ENCODE results near the gene SH3BGRL3. TPM values are rescaled to one million over a fixed set of nuclear protein-coding genes. Genes with fewer than 3 reads are reported as not detected.

SH3BGRL3 gene
- total and polyA plus RNA-seq, 4 donors, result 17.2 to 437 (median 333) TPM

DNA sequence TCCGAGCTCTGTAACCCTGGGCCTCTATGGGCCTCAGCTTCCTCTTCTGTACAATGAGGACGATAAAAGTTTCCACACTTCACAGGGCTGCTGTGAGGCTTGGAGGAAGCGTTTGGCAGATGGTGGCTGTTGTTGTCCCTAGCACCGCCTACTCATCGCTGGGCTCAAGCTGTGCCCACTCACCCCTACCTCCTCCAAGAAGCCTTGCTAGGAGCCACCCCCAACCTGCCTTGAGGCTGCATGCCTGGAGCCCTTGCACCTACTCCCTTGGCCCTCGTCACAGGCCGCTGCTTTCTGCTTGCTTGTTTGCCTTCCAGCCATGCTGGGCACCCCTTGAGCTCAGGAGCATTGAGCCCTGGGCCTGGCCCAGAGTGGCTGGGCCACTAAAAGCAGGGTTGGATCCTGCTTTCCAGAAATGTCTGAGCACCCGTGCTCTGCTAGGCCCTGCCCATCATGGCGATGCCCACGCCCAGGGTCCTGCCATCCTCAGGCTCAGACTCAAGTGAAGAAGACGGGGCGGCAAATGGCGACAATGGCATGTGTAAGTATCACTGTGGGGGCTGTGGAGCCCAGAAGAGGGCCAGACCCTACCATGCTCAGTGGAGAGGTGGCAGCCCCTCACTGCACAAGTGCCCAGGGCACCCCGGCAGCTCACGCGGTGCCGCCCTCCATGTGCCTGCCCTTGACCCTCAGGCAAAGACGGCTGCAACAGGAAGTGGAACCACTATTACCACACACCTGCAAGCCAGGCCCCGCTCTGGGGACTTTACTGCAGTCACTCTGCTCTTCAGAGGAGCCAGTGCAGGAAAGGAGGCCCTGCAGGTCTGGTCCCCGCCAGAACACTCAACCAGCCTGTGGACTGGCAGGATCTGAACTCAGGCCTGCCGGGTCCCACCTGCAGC lies 9.5 kb downstream of the SH3BGRL3 start:
- ATAC-seq (ENCODE audit: insufficient read depth, low FRiP score), result no peak
- TF ChIP-seq, protein P1, sequence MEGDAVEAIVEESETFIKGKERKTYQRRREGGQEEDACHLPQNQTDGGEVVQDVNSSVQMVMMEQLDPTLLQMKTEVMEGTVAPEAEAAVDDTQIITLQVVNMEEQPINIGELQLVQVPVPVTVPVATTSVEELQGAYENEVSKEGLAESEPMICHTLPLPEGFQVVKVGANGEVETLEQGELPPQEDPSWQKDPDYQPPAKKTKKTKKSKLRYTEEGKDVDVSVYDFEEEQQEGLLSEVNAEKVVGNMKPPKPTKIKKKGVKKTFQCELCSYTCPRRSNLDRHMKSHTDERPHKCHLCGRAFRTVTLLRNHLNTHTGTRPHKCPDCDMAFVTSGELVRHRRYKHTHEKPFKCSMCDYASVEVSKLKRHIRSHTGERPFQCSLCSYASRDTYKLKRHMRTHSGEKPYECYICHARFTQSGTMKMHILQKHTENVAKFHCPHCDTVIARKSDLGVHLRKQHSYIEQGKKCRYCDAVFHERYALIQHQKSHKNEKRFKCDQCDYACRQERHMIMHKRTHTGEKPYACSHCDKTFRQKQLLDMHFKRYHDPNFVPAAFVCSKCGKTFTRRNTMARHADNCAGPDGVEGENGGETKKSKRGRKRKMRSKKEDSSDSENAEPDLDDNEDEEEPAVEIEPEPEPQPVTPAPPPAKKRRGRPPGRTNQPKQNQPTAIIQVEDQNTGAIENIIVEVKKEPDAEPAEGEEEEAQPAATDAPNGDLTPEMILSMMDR (IDR thresholded peaks at IDR 0.05; ENCODE audit: control extremely low read depth, extremely low read depth), result no peak
- peak overlapping the region in 1 of 2 donors; percentile 91 for H3K27ac ChIP-seq (ENCODE audit: low read depth in 1 of 2, low read length in 1 of 2)
- H3K9ac ChIP-seq (ENCODE audit: insufficient read depth in 1 of 2, low read length in 2 of 2), result no peak overlapping the region
- H3K9me3 ChIP-seq (ENCODE audit: control insufficient read depth in 4 of 4, insufficient read depth in 3 of 4, low read length in 3 of 4), result no peaks in the 10 kb centered on the region
- no peak overlapping the region for H3K4me3 ChIP-seq
- peaks cover 0 to 9% (median 0%) of the 10 kb centered on the region in 5 donors for H3K4me1 ChIP-seq (ENCODE audit: control insufficient read depth in 5 of 5, insufficient read depth in 5 of 5, low read length in 5 of 5)
- DNase-seq, result no peak
- H3K36me3 ChIP-seq (ENCODE audit: control insufficient read depth in 4 of 4, insufficient read depth in 4 of 4, low read length in 4 of 4), result peaks cover 0 to 5% (median under 1%) of the 10 kb centered on the region in 4 donors
- H3K27me3 ChIP-seq (ENCODE audit: control insufficient read depth in 3 of 3, insufficient read depth in 3 of 3, low read length in 2 of 3), result no peaks in the 10 kb centered on the region
- WGBS, 2 donors, result 49 to 72% methylated on average over 21 of the region's 21 CpGs

DNA sequence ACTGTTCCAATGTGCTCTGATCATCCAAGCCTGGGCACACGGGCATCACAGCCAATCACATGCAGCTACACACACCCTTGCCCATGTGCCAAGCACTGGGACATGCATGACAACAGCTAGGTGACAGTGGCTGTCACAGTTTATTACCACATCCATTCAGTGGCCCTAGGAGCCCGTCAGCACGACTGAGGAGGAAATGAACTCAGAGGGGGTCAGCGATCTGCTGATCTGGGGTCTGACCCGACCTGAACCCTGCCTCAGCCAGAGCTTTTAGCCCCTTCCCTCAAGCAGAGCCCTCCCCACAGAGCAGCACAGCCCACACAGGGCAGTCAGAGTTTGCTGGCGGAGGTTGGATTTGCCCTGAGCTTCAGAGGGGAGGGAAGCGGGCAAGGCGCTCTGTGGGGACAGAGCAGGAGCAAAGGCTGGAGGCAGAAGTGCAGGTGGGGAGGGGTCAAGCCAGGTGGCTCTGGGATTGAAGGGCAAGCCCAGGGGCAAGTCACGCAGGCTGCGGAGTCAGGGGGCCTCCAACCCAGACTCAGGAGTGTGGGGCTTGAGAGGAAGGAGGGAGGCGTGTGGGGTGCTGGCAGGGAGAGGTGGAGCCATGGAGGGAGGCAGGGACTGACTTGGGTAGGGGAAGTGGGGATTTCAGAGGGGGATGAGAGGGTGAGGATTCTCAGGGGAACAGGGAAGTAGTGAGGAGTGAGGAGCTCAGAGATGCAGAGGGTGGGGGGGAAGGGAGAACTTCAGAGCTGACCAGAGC lies 10.4 kb downstream of the SH3BGRL3 start:
- WGBS, 2 donors, result 40 to 59% methylated on average over 11 of the region's 11 CpGs
- Histone ChIP-seq H3K36me3 (ENCODE audit: control insufficient read depth in 4 of 4, insufficient read depth in 4 of 4, low read length in 4 of 4) (peaks cover 0 to 5% (median 0%) of the 10 kb centered on the region in 4 donors), H3K27me3 (ENCODE audit: control insufficient read depth in 3 of 3, insufficient read depth in 3 of 3, low read length in 2 of 3) (no peaks in the 10 kb centered on the region), H3K9ac (ENCODE audit: insufficient read depth in 1 of 2, low read length in 2 of 2) (no peak overlapping the region), H3K9me3 (ENCODE audit: control insufficient read depth in 4 of 4, insufficient read depth in 3 of 4, low read length in 3 of 4) (no peaks in the 10 kb centered on the region), H3K27ac (ENCODE audit: low read depth in 1 of 2, low read length in 1 of 2) (peak overlapping the region in 1 of 2 donors; percentile 91), H3K4me3 (no peak overlapping the region), H3K4me1 (ENCODE audit: control insufficient read depth in 5 of 5, insufficient read depth in 5 of 5, low read length in 5 of 5) (peaks cover 0 to 3% (median 0%) of the 10 kb centered on the region in 5 donors)
- ATAC-seq (ENCODE audit: insufficient read depth, low FRiP score), result no peak
- DNase-seq, result no peak
- TF ChIP-seq, protein P1 (IDR thresholded peaks at IDR 0.05; ENCODE audit: control extremely low read depth, extremely low read depth), result no peak

DNA sequence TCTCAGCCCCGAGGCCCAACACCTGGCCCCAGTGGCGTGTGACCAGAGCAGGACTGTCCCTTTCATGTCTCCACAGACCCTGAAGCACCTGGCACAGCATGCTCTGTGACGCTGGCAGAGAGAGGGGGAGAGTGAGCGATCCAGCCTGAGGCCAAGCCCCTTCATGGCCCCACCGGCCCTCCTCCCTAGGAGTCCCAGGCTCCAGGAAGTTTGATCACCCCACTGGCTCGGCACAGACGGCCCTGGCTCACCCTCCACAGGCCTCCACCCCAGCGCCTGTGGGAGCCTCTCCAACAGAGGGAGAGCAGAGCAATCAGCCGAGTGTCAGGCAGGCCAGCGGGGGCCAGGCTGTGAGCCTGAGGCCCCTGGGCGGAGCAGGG lies 11.0 kb downstream of the SH3BGRL3 start:
- Histone ChIP-seq H3K27me3 (ENCODE audit: control insufficient read depth in 3 of 3, insufficient read depth in 3 of 3, low read length in 2 of 3) (no peaks in the 10 kb centered on the region), H3K9ac (ENCODE audit: insufficient read depth in 1 of 2, low read length in 2 of 2) (no peak overlapping the region), H3K4me1 (ENCODE audit: control insufficient read depth in 5 of 5, insufficient read depth in 5 of 5, low read length in 5 of 5) (peaks cover 0 to 2% (median 0%) of the 10 kb centered on the region in 5 donors), H3K36me3 (ENCODE audit: control insufficient read depth in 4 of 4, insufficient read depth in 4 of 4, low read length in 4 of 4) (peaks cover 0 to 5% (median 0%) of the 10 kb centered on the region in 4 donors), H3K9me3 (ENCODE audit: control insufficient read depth in 4 of 4, insufficient read depth in 3 of 4, low read length in 3 of 4) (no peaks in the 10 kb centered on the region), H3K4me3 (no peak overlapping the region), H3K27ac (ENCODE audit: low read depth in 1 of 2, low read length in 1 of 2) (peak overlapping the region in 1 of 2 donors; percentile 91)
- WGBS, 2 donors, result 71 to 77% methylated on average over 11 of the region's 11 CpGs
- DNase-seq, result no peak
- ATAC-seq (ENCODE audit: insufficient read depth, low FRiP score), result no peak
- TF ChIP-seq, protein P1 (IDR thresholded peaks at IDR 0.05; ENCODE audit: control extremely low read depth, extremely low read depth), result no peak

Measured in lung (tissue), 12 donors.